HepG2 (cell line): Measurements from ENCODE around the gene DELE1. TPM values are rescaled to one million over a fixed set of nuclear protein-coding genes. Genes with fewer than 3 reads are reported as not detected.

Experiments used
- EHMT2 ChIP-seq: fragments of 200-600 bp; sonication (generic); IDR thresholded peaks from 2 replicates; pipeline ENCODE4 v1.7.0; 2017; ENCODE audit warnings: antibody characterized with exemption, low read depth, low read length, borderline replicate concordance
- ELK4 ChIP-seq: sonication (generic); formaldehyde crosslinking; IDR thresholded peaks from 2 replicates; pipeline ENCODE4 v1.9.0; 2021; ENCODE audit warnings: missing genetic modification reagents, borderline replicate concordance
- FOSL2 ChIP-seq: sonication (generic); formaldehyde crosslinking; IDR thresholded peaks from 2 replicates; pipeline ENCODE4 v1.4.0; 2020; ENCODE audit warnings: missing genetic modification reagents
- FOXM1 ChIP-seq: sonication (generic); formaldehyde crosslinking; IDR thresholded peaks from 2 replicates; pipeline ENCODE4 v1.5.0; 2020; ENCODE audit warnings: missing genetic modification reagents
- FOXO4 ChIP-seq: sonication (generic); formaldehyde crosslinking; conservative IDR thresholded peaks from 2 replicates; pipeline ENCODE4 v1.8.1; 2023; ENCODE audit warnings: missing genetic modification reagents
- HINFP ChIP-seq: sonication (generic); formaldehyde crosslinking; IDR thresholded peaks from 2 replicates; pipeline ENCODE4 v1.4.0; 2020; ENCODE audit warnings: low read depth, mild to moderate bottlenecking, missing genetic modification reagents
- KDM5A ChIP-seq: fragments of 200-600 bp; sonication (generic); IDR thresholded peaks from 2 replicates; pipeline ENCODE4 v1.7.0; 2018; ENCODE audit warnings: antibody characterized with exemption, mild to moderate bottlenecking, low read length, borderline replicate concordance
- LCORL ChIP-seq, 2 experiments: fragments of 450-650 bp in 1 of 2; sonication (generic) in 1 of 2; formaldehyde crosslinking in 1 of 2; IDR thresholded peaks; 2 replicates each; pipeline versions ENCODE4 v1.5.0 to v1.6.1; 2017 to 2020; ENCODE audit warnings: antibody characterized with exemption in 1 of 2, missing genetic modification reagents in 1 of 2
- SALL2 ChIP-seq: sonication (generic); formaldehyde crosslinking; IDR thresholded peaks from 2 replicates; pipeline ENCODE4 v1.8.1; 2023; ENCODE audit warnings: mild to moderate bottlenecking, missing genetic modification reagents, inconsistent platforms
- SETDB1 ChIP-seq: sonication (generic); formaldehyde crosslinking; IDR thresholded peaks from 2 replicates; pipeline ENCODE4 v1.5.1; 2020; ENCODE audit warnings: missing genetic modification reagents, mild to moderate bottlenecking, borderline replicate concordance
- TFDP1 ChIP-seq: IDR thresholded peaks from 2 replicates; pipeline ENCODE4 v1.6.1; 2016; ENCODE audit warnings: missing compliant biosample characterization, missing genetic modification reagents, borderline replicate concordance
- WIZ ChIP-seq: sonication (generic); formaldehyde crosslinking; IDR thresholded peaks from 2 replicates; pipeline ENCODE4 v1.5.1; 2020; ENCODE audit warnings: mild to moderate bottlenecking, missing genetic modification reagents
- ZBTB33 ChIP-seq: sonication (generic); formaldehyde crosslinking; IDR thresholded peaks from 2 replicates; pipeline ENCODE4 v1.4.0; 2020; ENCODE audit warnings: missing genetic modification reagents
- ZBTB7B ChIP-seq: sonication (generic); formaldehyde crosslinking; IDR thresholded peaks from 2 replicates; pipeline ENCODE4 v1.4.0; 2020; ENCODE audit warnings: missing genetic modification reagents
- ZNF251 ChIP-seq: sonication (generic); formaldehyde crosslinking; IDR thresholded peaks from 2 replicates; pipeline ENCODE4 v1.9.0; 2021; ENCODE audit warnings: mild to moderate bottlenecking, missing genetic modification reagents
- ZNF326 ChIP-seq: sonication (generic); formaldehyde crosslinking; IDR thresholded peaks from 2 replicates; pipeline ENCODE4 v1.4.0; 2020; ENCODE audit warnings: missing genetic modification reagents, borderline replicate concordance
- ZNF354B ChIP-seq: sonication (generic); formaldehyde crosslinking; IDR thresholded peaks from 2 replicates; pipeline ENCODE4 v1.8.0; 2022; ENCODE audit warnings: mild to moderate bottlenecking, missing genetic modification reagents
- ZNF563 ChIP-seq: sonication (generic); formaldehyde crosslinking; IDR thresholded peaks from 2 replicates; pipeline ENCODE4 v1.8.0; 2022; ENCODE audit warnings: mild to moderate bottlenecking, moderate library complexity, missing genetic modification reagents
- ZNF703 ChIP-seq: sonication (generic); formaldehyde crosslinking; IDR thresholded peaks from 2 replicates; pipeline ENCODE4 v1.5.1; 2020; ENCODE audit warnings: missing genetic modification reagents, mild to moderate bottlenecking, moderate library complexity, borderline replicate concordance
- ZNF790 ChIP-seq: sonication (generic); formaldehyde crosslinking; IDR thresholded peaks from 2 replicates; pipeline ENCODE4 v1.8.0; 2022; ENCODE audit warnings: missing genetic modification reagents, mild to moderate bottlenecking, borderline replicate concordance
- ZNF841 ChIP-seq: sonication (generic); formaldehyde crosslinking; IDR thresholded peaks from 2 replicates; pipeline ENCODE4 v1.8.1; 2023; ENCODE audit warnings: missing genetic modification reagents, borderline replicate concordance
- polyA plus RNA-seq, 8 experiments: library from polyadenylated mRNA; depleted of rRNA in 3 of 8; stranded (reverse) in 7 of 8; unstranded in 1 of 8; fragments of >200 nt; fragmentation: Illumina TruSeq in 4 of 8; extraction: Trizol in 4 of 8; gene quantifications; 2 replicates each; pipeline versions ENCODE4 v1.2.1 to v1.2.3, GENCODE V29; 2011 to 2016; ENCODE audit warnings: low read depth in 4 of 8, missing spikeins in 1 of 8, mixed read lengths in 1 of 8; ENCODE audit not compliant: insufficient read depth in 1 of 8
- total RNA-seq, 5 experiments: library from RNA; depleted of rRNA; stranded (reverse); fragments of >200 nt; fragmentation: Illumina TruSeq; extraction: Trizol; gene quantifications; 2 replicates each; pipeline ENCODE4 v1.2.3, GENCODE V29; 2016; ENCODE audit warnings: low read depth in 1 of 5

Gene DELE1
- total and polyA plus RNA-seq, 2 of the 13 experiments (the other 11 are each of a cell fraction or from before 2014, with no cell fraction given), result 57.5 to 90.3 TPM

- TF ChIP-seq LCORL (IDR thresholded peaks at IDR 0.05), result no peak
- TF ChIP-seq LCORL (CRISPR knock-in tag; IDR thresholded peaks at IDR 0.05), result no peak
- TF ChIP-seq ZNF326, result no peak
- TF ChIP-seq ZBTB33 (CRISPR knock-in tag), result no peak
- TF ChIP-seq ZNF563 (CRISPR knock-in tag), result no peak
- TF ChIP-seq HINFP (CRISPR knock-in tag), result no peak
- no peak for TF ChIP-seq KDM5A
- no peak for TF ChIP-seq SALL2 (CRISPR knock-in tag)
- TF ChIP-seq FOXO4, result no peak
- no peak for TF ChIP-seq SETDB1 (CRISPR knock-in tag)
- no peak for TF ChIP-seq ZNF841 (CRISPR knock-in tag)
- TF ChIP-seq FOSL2 (CRISPR knock-in tag), result 0 out of 2 replicates have a peak, but pooled peaks have one; percentile 12
- TF ChIP-seq TFDP1, result 0 out of 2 replicates have a peak, but pooled peaks have one; percentile 11
- TF ChIP-seq ZNF790 (CRISPR knock-in tag), result no peak
- TF ChIP-seq WIZ, result no peak
- TF ChIP-seq ZNF354B (CRISPR knock-in tag), result no peak
- no peak for TF ChIP-seq ELK4 (CRISPR knock-in tag)
- no peak for TF ChIP-seq ZNF251
- no peak for TF ChIP-seq FOXM1 (CRISPR knock-in tag)
- TF ChIP-seq ZBTB7B, result 0 out of 2 replicates have a peak, but pooled peaks have one; percentile 24
- TF ChIP-seq EHMT2, result no peak
- no peak for TF ChIP-seq ZNF703 (CRISPR knock-in tag)
Observed at GRCh38 chr5:141878711-141879425, 44.8 kb upstream of the DELE1 start (continued).
